Spleen (tissue), 7 donors: ENCODE measurements around the gene PDGFA.

Source experiments
- CTCF ChIP-seq, 11 experiments: fragments of 200-600 bp in 7 of 11; fragments of 450-650 bp in 4 of 11; sonication (generic) in 4 of 11; IDR thresholded peaks in 8 of 11; conservative IDR thresholded peaks in 3 of 11; 1 replicate in 7 of 11; 2 replicates in 4 of 11; pipeline versions ENCODE4 v1.4.0 to v1.8.0; 2016 to 2021; ENCODE audit warnings: antibody characterized with exemption in 11 of 11, inconsistent platforms in 4 of 11, mild to moderate bottlenecking in 1 of 11
- POLR2A ChIP-seq, 3 donors: fragments of 450-650 bp; IDR thresholded peaks; one replicate each; pipeline ENCODE4 v1.5.1; 2017; ENCODE audit warnings: antibody characterized with exemption in 3 of 3, mild to moderate bottlenecking in 1 of 3
- POLR2AphosphoS5 ChIP-seq, 3 donors: sonication (generic); formaldehyde crosslinking; IDR thresholded peaks; one replicate each; pipeline ENCODE4 v1.5.1; 2017; ENCODE audit warnings: antibody characterized with exemption in 3 of 3
- donor health status: DM: no; HTN: no; CAD: no; lungs with moderate emphysema.
- donor health status: DM: no; HTN: no; CAD: no.
- donor health status: DM: no; HTN: no; CAD: no.

GRCh38 chr7:491292-491957, 28.2 kb downstream of the PDGFA start:
- TF ChIP-seq POLR2A (IDR thresholded peaks at IDR 0.05): no peak
- TF ChIP-seq CTCF (IDR thresholded peaks at IDR 0.05 in 8 of 11, conservative IDR thresholded peaks at IDR 0.05 in 3 of 11): no peak
- TF ChIP-seq POLR2AphosphoS5 (IDR thresholded peaks at IDR 0.05): no peak
